22Rv1 (cell line): ENCODE results near the gene NIPBL.

Source experiments
- ZFX ChIP-seq: fragments of 450-650 bp; IDR thresholded peaks from 2 replicates; pipeline ENCODE4 v1.6.1; 2017; ENCODE audit warnings: antibody characterized with exemption, borderline replicate concordance
- TF ChIP-seq, protein P1 (sequence below): fragments of 450-650 bp; IDR thresholded peaks from 2 replicates; pipeline ENCODE4 v1.5.1; 2017; ENCODE audit warnings: mild to moderate bottlenecking

- TF ChIP-seq, protein P1, sequence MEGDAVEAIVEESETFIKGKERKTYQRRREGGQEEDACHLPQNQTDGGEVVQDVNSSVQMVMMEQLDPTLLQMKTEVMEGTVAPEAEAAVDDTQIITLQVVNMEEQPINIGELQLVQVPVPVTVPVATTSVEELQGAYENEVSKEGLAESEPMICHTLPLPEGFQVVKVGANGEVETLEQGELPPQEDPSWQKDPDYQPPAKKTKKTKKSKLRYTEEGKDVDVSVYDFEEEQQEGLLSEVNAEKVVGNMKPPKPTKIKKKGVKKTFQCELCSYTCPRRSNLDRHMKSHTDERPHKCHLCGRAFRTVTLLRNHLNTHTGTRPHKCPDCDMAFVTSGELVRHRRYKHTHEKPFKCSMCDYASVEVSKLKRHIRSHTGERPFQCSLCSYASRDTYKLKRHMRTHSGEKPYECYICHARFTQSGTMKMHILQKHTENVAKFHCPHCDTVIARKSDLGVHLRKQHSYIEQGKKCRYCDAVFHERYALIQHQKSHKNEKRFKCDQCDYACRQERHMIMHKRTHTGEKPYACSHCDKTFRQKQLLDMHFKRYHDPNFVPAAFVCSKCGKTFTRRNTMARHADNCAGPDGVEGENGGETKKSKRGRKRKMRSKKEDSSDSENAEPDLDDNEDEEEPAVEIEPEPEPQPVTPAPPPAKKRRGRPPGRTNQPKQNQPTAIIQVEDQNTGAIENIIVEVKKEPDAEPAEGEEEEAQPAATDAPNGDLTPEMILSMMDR: no peak
- no peak for TF ChIP-seq ZFX
Observed at GRCh38 chr5:37014321-37014720, 137.8 kb downstream of the NIPBL start.
